HL-60 (cell line): ENCODE measurements around the gene DCDC2C.

Source experiments
- DNase-seq, 2 experiments: peaks; one replicate each; pipeline ENCODE4 v3.0.0-alpha.2; 2010 to 2020; ENCODE audit warnings: low read depth in 1 of 2, low spot score in 1 of 2
- H3K27ac ChIP-seq: fragments of 250-450 bp; sonication (Bioruptor Pico); replicated peaks from 2 replicates; pipeline ENCODE4 v1.5.1; 2020; ENCODE audit warnings: mild to moderate bottlenecking, moderate library complexity
- H3K27me3 ChIP-seq: fragments of 250-450 bp; sonication (Bioruptor Pico); 2 replicates; pipeline ENCODE4 v1.5.1; 2021; ENCODE audit warnings: mild to moderate bottlenecking, moderate library complexity; ENCODE audit not compliant: insufficient read depth, poor library complexity, severe bottlenecking
- H3K4me3 ChIP-seq: replicated peaks from 2 replicates; pipeline ENCODE4 v1.5.1; 2011; ENCODE audit warnings: mild to moderate bottlenecking, control low read depth, low read length; ENCODE audit not compliant: insufficient read depth
- GABPA ChIP-seq: IDR thresholded peaks from 2 replicates; pipeline ENCODE4 v1.6.1; 2012; ENCODE audit warnings: low read depth
- POLR2AphosphoS5 ChIP-seq: IDR thresholded peaks from 2 replicates; pipeline ENCODE4 v1.6.1; 2012; ENCODE audit warnings: low read depth
- REST ChIP-seq: IDR thresholded peaks from 2 replicates; pipeline ENCODE4 v1.6.1; 2012; ENCODE audit warnings: low read depth; ENCODE audit not compliant: insufficient replicate concordance
- SPI1 ChIP-seq: IDR thresholded peaks from 2 replicates; pipeline ENCODE4 v1.6.1; 2012; ENCODE audit warnings: low read depth, mild to moderate bottlenecking, borderline replicate concordance
- TF ChIP-seq, protein P1 (sequence below): IDR thresholded peaks from one replicate; pipeline ENCODE4 v1.5.1; 2011; ENCODE audit warnings: low read length, control low read depth, inconsistent platforms; ENCODE audit not compliant: insufficient read depth

The DCDC2C gene

DNA sequence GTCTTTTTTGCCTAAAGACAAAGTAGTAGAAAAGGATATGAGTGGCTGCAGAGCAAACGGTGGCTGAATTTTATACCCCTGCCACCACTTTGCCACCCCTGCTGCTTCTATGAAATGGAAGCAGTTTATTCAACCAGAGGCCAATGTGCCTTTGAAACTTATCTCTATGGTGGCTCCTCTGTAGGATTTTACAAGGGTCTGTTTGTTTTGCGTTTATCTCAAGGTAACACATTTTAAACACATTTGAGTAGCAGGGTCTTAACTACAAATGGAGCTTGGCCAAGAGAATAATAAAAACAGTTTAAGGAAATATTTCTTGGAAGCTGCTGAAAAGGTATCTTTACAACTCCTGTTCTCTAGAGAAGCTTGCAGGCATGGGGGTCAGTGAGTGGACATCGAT, 39.3 kb upstream of the DCDC2C start:
- Histone ChIP-seq H3K27me3 (no peaks in the 10 kb centered on the region), H3K4me3 (no peak overlapping the region), H3K27ac (no peak overlapping the region)
- DNase-seq, result no peak
- TF ChIP-seq SPI1 (no peak), REST (no peak), GABPA (no peak), POLR2AphosphoS5 (no peak)
- TF ChIP-seq, protein P1, sequence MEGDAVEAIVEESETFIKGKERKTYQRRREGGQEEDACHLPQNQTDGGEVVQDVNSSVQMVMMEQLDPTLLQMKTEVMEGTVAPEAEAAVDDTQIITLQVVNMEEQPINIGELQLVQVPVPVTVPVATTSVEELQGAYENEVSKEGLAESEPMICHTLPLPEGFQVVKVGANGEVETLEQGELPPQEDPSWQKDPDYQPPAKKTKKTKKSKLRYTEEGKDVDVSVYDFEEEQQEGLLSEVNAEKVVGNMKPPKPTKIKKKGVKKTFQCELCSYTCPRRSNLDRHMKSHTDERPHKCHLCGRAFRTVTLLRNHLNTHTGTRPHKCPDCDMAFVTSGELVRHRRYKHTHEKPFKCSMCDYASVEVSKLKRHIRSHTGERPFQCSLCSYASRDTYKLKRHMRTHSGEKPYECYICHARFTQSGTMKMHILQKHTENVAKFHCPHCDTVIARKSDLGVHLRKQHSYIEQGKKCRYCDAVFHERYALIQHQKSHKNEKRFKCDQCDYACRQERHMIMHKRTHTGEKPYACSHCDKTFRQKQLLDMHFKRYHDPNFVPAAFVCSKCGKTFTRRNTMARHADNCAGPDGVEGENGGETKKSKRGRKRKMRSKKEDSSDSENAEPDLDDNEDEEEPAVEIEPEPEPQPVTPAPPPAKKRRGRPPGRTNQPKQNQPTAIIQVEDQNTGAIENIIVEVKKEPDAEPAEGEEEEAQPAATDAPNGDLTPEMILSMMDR, result no peak

DNA sequence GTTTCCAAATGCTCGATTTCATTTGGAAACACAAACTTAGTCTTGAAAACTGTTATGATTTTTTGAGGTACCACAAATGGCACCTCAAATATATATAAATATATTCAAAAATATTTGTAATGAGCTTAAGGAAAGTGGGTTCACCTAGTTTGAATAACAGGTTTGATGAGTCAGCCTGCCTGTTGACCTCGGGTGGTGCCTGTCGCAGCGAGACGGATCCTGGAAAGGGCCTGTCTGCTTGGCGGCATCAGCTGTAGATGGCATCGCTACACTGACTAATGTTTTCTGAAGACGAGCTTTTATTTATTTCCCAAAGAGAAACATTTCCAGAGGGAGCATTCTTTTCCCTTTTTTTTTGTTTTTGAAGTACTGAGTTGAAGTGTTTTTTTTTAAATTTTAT, 38.5 kb upstream of the DCDC2C start:
- no peaks in the 10 kb centered on the region for H3K27me3 ChIP-seq
- no peak overlapping the region for H3K4me3 ChIP-seq
- no peak for DNase-seq
- H3K27ac ChIP-seq, result no peak overlapping the region
- TF ChIP-seq, protein P1, result no peak
- TF ChIP-seq GABPA, result no peak
- TF ChIP-seq REST, result no peak
- TF ChIP-seq SPI1, result no peak
- no peak for TF ChIP-seq POLR2AphosphoS5

- Histone ChIP-seq H3K4me3 (no peak overlapping the region), H3K27me3 (no peaks in the 10 kb centered on the region), H3K27ac (no peak overlapping the region)
- TF ChIP-seq POLR2AphosphoS5 (no peak), SPI1 (no peak), GABPA (no peak), REST (no peak)
- TF ChIP-seq, protein P1, result no peak
- DNase-seq, result no peak
Measured at GRCh38 chr2:3665886-3666612, 37.3 kb upstream of the DCDC2C start.
